Measurements from ENCODE around the gene RNF5. TPM values are rescaled to one million over a fixed set of nuclear protein-coding genes. Genes with fewer than 3 reads are reported as not detected.
A peak's percentile ranks its signal among the peaks of the same experiment; 100 is the strongest.

The RNF5 gene
- total and polyA plus RNA-seq, 10 of the 15 experiments (the other 5 are each of a cell fraction or from before 2014, with no cell fraction given), result 31.4 to 114 (median 62.8) TPM

- Histone ChIP-seq H3K4me2 (ENCODE audit: control insufficient read depth, insufficient read depth) (peak overlapping the region; percentile 93; the same call in 1 of the 2 replicates), H3K79me2 (ENCODE audit: control insufficient read depth, insufficient read depth, low read length) (peaks cover 57% of the 10 kb centered on the region), H3K9me3 (replicated peaks; ENCODE audit: control insufficient read depth, insufficient read depth, low read length) (no peaks in the 10 kb centered on the region), H3K27me3 (replicated peaks in 1 of 2; ENCODE audit: control insufficient read depth in 2 of 2, insufficient read depth in 2 of 2, low read length in 1 of 2) (no peaks in the 10 kb centered on the region), H3K4me3 (peak overlapping the region; percentile 90), H3K9ac (ENCODE audit: control insufficient read depth, insufficient read depth, low read length) (peak overlapping the region; percentile 99), H3K27ac (ENCODE audit: control insufficient read depth, insufficient read depth) (peak overlapping the region; percentile 100), H2AFZ (ENCODE audit: control insufficient read depth, low read depth, low read length) (no peak overlapping the region), H4K20me1 (ENCODE audit: control insufficient read depth, insufficient read depth) (no peaks in the 10 kb centered on the region), H3K36me3 (ENCODE audit: control insufficient read depth in 2 of 2, insufficient read depth in 2 of 2, low read length in 1 of 2) (peaks cover 0 to 6% of the 10 kb centered on the region in 2 experiments; a peak in 3 of 4 replicates), H3K4me1 (ENCODE audit: control insufficient read depth, insufficient read depth, low read length) (peaks cover 36% of the 10 kb centered on the region)
- POLR2A ChIA-PET, result interaction anchor here (0.6 to 7.0 kb wide), 6 partner anchors 11 to 956 kb away, joined by 3 to 123 read pairs (median 4); partner anchors contain the start of genes AGPAT1, ATF6B, EGFL8 and FKBPL
- intact Hi-C loops (cut with micrococcal nuclease; ENCODE audit: unreplicated experiment), result loop anchor here (1.0 to 2.0 kb wide), 2 partner anchors 13 to 59 kb away; partner anchors contain the start of genes AGPAT1 and FKBPL
- no TSS peak for BruUV-seq (replicated peaks)
- RAD21 ChIA-PET (ENCODE audit: unreplicated experiment), result interaction anchor here (1.0 to 1.6 kb wide), 2 partner anchors 11 to 12 kb away, joined by 5 to 6 read pairs; no protein-coding TSS in a partner anchor
- 0% methylated on average over 3 of the region's 23 CpGs for WGBS (ENCODE audit: insufficient coverage, insufficient replicate concordance, low lambda C conversion rate, missing lambda C conversion rate)
- no peak for FAIRE-seq
- TF ChIP-seq CHD4 (IDR thresholded peaks at IDR 0.05), result no peak
- 0 out of 2 replicates have a peak, but pooled peaks have one; percentile 37 for TF ChIP-seq YY1 (IDR thresholded peaks at IDR 0.05; ENCODE audit: low read depth, low read length)
- no peak for TF ChIP-seq E2F8 (IDR thresholded peaks at IDR 0.05; ENCODE audit: low read depth, partially characterized antibody)
- TF ChIP-seq NFYB (IDR thresholded peaks at IDR 0.05; ENCODE audit: insufficient read depth, low read depth, low read length), result no peak
- no peak for TF ChIP-seq MYC (IDR thresholded peaks at IDR 0.05; ENCODE audit: insufficient read depth, insufficient read length, insufficient replicate concordance, low read length, severe bottlenecking)
- TF ChIP-seq CREM (IDR thresholded peaks at IDR 0.05; ENCODE audit: low read depth), result no peak
- TF ChIP-seq CEBPB (IDR thresholded peaks at IDR 0.05; ENCODE audit: borderline replicate concordance in 1 of 2, low read depth in 2 of 2, low read length in 2 of 2), result no peak
- in situ Hi-C loops (cut with MboI), result no loop called here
- no peak for DNase-seq (ENCODE audit: low read depth, low spot score)
- SMC1A ChIA-PET (ENCODE audit: uncharacterized antibody, unreplicated experiment), result interaction anchor here (4.2 to 4.3 kb wide), 2 partner anchors 12 to 60 kb away, joined by 24 to 41 read pairs; partner anchors contain the start of genes AGPAT1, ATF6B, FKBPL and RNF5
- CTCF ChIA-PET, result no interaction called here
- ATAC-seq, result no peak
Observed at GRCh38 chr6:32189742-32190053, 11.5 kb downstream of the RNF5 start.

All from GM12878 (cell line).